ENCODE data around the gene S100A4.

Gene S100A4

DNA sequence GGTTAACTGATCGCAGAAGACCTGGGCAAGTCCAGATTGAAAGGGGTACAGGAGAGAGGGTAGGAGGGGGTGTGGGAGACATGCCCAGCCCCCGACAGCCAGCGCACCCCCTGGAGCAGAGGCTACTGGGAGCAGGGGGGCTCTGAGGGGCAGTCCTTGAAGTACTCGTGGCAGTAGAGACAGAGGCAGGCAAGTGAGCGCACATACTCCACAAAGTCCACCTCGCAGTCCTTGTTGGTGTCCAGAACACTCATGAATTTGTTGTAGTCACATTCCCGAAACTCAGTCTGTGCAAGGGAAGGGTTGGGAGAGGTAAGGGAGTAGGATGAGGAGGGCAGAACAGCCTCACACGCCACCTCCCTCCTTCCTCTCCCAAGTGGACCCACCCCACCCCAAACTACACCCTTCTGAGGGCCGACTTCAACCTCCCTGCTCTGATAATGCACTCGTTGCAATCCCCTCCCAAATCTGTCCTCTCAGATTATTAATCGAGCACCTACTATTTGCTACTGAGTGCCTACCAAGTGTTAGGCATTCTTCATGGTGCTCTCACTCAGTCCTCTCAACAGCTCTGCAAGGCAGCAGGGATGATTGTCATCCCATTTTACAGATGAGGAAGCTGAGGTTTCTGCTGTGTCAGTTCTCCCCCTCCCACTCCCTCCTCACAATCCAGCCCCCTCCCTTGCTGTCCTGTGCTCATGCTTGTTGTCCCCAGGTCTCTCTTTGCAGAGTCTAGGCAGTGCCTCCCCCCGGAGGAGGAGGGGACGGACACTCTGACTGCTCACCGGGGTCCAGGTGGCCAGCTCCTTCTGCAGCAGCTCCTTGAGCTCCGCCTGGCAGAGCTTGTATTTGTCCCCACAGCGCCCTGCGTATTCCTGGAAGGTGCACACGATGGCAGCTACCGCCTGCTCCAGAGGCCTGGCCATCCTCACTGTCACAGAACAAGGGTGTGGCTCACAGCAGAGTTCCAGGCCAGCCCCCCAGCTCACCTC lies 2.2 kb upstream of the S100A4 start:
- DNase-seq (ENCODE audit: low spot score) = no peak

DNA sequence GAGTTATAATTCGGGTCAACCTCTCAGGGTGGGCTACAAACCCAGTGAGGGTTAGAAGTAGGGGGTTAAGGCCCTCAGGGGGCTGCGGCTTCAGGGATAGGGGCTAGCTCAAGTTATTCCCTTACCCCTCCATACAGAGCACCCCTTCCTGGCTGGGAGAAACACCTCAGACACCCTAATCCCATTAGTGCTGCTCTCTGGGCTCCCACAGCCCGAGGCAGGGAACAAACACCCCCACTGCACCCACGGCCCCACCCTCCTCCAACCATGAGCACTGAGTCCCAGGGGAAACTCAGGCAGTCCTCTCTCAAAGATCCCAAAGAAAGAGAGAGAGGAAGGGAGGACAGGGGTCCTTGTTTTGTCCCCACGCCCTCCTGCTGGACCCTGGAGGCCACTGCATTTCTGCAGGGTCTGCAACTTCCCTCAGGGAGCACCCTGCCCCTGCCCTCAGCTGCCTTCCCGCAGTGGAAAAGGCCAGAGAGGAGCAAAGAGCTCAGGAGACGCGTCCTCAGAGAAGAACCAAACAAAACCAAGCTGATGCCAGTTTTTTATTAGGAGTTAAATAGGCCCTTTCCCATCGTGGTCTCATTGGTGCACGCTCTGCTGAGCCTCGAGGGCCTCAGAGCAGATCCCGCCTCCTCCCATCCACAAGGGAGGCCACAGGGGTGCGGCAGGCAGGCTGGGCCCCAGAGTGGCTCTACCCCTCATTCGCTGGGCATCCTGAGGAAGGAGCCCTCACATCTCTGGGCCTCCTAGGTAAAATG lies 1.4 kb upstream of the S100A4 start:
- no peak for DNase-seq (ENCODE audit: low spot score)

DNA sequence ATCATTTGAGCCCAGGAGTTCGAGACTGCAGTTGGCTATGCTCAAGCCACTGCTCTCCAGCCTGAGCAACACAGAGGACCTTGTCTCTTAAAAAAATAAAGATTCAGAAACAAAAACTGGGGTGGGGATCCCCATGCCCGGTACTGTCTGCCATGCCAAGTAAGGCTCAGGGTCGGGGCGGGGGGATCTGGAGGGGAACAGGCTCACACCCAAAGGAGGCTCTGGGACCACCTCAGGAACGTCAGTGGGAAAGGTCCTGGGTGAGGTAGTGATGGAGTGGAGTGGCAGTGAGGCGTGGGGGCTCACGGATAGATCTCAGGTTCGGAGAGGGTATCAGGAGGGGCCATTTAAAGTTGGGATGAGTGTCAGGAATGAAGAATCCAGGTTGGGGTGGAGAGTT lies 765 bp upstream of the S100A4 start:
- DNase-seq (ENCODE audit: low spot score) = no peak

DNA sequence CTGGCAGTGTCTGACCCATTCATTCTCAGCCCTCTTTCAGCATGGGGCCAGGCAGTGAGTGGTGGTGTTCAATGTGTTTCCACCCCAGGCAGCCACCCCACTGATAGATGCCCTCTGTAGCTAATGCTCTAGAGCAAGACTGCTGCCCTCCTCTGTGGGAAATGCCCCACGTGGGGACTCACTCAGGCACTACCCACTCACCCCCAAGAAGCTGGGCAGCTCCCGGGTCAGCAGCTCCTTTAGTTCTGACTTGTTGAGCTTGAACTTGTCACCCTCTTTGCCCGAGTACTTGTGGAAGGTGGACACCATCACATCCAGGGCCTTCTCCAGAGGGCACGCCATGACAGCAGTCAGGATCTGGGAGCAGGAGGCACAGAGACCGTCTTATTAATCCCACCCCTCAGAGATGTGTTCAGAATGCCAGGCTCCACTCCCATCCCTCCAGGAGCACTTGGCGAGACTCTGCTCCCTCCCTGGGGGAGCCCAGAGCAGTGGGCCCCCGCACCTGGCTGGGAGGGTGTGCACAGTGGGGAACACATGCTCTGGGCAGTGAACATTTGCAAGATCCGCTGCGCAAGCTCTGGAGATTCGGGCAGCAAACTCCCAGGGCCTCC lies 1.0 kb downstream of the S100A4 start:
- DNase-seq (ENCODE audit: low spot score) = no peak

DNA sequence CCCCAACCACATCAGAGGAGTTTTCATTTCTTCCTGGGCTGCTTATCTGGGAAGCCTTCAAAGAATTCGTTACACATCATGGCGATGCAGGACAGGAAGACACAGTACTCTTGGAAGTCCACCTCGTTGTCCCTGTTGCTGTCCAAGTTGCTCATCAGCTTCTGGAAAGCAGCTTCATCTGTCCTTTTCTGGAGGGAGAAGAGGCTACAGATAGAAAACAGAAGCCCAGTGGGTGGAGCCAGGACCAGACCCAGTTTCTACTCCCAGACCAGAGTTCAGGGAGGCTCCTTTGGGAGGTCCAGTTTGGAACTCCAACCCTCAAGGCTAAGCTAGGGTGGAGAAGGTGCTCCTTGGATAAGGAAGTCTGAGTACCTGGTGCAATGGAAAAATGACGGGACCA lies 1.9 kb downstream of the S100A4 start:
- no peak for DNase-seq (ENCODE audit: low spot score)

DNA sequence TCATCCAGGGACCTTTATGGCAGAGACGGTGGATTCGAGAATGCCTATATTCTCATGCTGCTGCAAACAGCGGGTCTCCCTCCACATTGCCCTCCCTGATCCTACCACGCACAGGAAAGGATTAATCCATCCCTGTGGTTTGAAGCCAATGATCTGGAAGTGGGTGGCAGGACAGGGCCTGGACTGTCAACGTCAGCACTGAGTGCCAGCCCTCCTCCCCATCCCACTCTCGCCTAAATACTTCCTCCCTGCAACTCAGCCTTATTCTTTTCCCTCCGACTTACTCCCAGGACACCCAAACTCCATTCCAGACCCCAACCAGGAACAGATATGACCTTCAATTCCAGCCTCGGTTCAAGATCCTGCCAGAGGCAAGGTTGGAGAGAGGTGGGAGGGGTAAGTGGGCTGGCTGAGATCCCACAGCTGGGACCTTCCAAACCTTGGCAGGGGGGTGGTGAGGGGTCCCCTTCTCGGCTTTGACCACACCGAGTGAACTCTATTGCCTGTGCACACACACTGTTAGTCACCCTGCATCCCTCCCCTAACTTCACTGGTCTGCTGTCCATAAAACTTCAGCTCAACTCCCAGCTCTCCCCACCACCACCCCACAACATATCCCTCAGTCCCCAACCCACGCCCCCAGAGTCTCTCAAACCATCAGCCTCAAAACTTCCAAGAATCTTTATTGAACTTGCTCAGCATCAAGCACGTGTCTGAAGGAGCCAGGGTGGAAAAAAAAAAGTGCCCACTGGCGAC lies 2.5 kb downstream of the S100A4 start:
- DNase-seq (ENCODE audit: low spot score) = no peak

DNA sequence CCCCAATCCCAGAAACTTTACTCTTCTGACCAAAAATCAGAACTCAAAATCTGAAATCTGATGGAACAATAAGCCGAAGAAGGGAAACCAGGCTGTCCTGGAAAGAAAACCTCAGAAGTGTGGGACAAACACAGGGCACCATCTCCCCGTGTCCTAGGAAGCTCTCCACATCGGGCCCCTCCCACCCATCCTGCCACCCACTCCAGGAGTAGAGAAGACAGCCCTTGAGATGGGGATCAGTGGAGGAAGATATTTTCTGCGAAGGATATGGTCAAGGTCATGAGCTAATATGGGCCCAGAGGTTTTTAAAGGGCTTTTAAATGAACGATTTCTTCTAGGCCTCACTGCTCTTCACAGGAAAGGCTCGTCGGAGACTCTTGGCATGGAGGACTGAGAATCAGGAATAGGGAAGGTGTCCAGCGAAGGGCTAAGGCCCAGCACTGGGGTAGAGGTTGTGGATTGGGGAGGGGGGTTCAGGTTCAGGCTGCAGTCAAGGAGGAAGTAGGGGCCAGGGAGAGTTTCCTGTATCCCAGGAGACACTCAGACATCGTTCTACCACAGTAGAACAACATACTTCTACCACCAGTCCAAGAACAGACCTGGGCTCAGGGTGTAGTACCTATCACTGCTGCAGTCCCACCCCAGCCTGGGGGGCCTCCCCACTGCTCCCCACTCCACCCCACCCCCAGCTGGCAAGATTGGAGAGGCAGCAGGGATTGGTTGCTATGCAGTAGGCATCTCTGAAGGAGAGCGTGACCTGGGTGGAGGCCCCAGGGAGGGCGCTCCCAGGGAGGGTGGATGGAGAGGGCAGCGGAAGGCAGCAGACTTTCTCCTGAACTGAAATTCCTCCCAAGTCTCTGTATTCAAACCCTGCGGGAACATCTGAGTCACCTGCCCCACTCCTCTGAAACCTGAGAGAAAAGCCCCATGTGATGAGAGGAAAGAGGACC lies 3.7 kb downstream of the S100A4 start:
- DNase-seq (ENCODE audit: low spot score) = no peak

DNA sequence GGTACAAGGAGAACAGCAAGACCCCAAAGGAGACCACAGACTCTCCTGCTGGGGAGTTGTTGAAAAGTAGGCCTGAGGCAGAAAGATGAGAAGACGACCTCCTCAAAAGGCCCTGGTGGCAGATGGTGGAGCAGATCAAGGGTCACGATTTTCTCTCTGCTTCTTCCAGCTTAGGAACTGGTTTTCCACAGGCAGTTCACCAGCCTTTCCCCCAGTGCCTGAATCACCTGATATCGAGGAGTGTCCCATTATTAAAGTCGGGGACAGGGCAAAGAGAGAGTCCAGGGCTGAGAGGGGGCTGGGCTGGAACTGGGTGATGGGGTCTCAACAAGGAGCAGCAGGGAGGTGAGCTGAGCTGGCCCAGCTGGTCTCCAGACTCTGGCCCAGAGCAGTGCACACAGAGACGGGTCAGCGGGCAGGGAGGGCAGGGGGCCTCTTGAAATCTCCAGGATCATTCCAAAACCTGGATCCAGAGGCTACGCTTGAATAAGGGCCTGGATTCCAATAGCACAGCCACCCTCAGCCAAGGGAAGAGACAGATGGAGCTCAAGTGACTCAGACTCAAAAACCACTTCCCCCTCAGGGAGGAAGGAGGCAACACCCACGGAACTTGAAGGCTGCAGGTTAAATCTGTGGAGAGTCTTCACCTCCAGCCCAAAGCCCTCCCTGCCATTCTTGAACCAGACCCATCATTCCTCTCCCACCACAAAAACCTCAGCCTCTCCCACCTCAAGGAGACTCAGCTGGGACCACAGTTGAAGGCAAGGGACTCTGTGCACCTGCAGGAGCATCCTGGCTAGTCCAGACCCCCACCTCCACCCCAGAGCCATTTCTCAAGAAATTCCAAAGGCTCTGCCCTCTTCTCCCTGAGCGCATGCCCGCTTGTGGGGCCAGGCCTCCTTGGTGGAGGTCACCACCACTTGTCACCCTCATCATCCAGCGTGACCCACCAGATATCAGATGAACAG lies 4.9 kb downstream of the S100A4 start, which contains the start of gene S100A5:
Gene S100A5 (minus strand): TSS at position 541 of the 968 bp plus-strand sequence. CDS start 743 bp downstream, outside the sequence.
- no peak for DNase-seq (ENCODE audit: low spot score)

DNA sequence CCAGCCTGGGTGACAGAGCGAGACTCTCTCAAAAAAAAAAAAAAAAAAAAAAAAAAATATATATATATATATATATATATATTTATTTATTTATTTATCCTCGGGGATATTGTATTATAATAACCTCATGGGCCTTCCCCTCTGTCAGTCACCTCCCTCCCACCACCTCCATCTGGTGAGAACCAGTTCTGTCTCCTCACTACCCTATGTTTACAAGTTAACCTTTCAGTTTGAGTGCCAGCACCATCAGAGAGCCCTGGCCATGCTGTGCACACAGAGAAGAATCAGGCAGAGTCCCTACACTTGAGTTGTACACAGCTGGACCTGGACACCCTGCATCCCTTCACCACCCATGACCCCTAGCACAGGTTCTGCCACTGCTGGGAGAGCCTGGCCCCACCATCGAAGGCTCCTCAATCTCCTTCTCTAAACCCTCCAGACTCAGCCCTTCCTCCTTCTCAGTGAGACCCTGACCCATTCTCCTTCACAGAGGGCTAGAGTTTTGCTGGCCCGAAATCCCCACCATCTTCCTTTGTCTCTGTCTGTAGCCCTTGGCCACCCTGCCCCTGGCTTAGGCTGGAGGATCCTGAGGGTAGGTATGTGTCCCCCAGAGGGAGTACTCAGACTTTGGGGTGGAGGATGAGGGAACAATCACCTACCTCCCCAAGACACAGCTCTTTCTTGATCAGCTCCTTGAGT lies 6.1 kb downstream of the S100A4 start:
- no peak for DNase-seq (ENCODE audit: low spot score)

DNA sequence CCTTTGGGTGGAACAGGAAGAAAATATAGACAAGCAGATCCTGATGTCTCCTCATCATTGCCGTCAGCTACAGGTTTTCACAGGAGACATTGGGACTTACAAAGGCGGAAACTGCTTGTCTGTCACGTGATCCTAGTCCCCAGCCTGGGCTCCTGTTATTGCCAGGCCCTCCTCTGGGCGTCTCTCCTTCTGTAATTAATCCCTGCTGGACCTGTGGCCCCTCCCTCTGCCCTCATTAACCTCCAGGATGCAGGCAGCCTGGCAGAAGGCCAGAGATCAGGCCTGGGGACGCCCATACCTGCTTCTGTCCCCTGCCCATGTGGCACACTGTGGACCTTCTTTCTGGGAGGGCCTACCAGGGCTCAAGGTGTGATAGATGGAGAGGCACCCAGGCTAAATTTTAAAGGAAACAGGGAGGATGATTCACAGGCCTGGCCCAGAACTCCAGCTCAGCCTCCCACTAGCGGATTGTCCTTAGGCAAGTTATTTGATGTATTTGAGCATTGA lies 7.2 kb downstream of the S100A4 start:
- DNase-seq (ENCODE audit: low spot score) = no peak

DNA sequence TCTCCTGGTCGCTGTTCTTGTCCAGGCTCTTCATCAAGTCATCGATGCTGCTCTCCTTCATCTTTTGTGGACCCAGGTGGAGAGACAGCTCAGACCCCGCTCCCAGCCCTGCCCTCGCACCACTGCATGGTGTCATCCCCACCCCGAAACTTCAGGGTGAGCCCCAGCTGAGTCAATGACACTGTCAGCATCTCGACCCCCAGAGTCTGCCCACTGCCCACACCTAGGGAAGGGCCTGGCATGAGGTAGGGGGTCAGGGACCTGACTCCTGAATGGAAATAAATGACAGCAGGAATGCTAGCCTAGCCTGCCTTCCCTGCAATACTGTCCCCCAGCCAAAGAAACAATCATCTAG lies 8.3 kb downstream of the S100A4 start:
- no peak for DNase-seq (ENCODE audit: low spot score)

DNA sequence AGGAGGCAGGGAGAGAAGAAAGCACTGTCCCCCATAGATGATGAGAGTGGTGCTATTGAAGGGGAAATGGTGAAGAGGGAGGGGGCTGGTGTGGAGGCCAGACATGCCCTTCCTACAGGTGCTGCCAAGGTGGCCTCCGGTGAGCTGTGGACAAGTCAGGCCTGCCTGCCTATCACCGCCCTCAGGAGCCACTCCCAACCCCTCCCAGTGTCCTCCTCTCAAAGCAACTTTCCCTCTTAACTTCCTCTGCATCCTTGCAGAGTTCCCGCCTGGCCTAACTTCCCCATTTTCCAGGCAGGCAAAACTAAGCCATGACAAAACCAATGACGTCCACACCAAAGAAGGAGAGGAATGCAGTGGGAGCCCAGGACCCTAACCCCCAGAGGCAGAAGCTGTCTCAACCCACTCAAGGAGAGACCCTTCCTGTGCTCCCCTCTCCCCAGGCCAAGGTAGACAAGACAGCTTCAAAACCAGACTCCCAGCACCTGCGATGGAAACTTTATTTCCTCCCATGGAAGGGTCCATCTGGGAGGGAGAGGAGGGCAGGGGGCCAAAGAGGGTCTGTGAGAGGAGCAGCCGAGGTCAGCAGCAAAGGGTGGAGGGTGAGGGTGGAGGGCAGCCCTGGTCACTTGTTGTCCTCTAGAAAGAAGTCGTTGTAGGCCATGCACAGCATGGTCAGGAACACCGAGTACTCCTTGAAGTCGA lies 8.8 kb downstream of the S100A4 start:
- no peak for DNase-seq (ENCODE audit: low spot score)

DNA sequence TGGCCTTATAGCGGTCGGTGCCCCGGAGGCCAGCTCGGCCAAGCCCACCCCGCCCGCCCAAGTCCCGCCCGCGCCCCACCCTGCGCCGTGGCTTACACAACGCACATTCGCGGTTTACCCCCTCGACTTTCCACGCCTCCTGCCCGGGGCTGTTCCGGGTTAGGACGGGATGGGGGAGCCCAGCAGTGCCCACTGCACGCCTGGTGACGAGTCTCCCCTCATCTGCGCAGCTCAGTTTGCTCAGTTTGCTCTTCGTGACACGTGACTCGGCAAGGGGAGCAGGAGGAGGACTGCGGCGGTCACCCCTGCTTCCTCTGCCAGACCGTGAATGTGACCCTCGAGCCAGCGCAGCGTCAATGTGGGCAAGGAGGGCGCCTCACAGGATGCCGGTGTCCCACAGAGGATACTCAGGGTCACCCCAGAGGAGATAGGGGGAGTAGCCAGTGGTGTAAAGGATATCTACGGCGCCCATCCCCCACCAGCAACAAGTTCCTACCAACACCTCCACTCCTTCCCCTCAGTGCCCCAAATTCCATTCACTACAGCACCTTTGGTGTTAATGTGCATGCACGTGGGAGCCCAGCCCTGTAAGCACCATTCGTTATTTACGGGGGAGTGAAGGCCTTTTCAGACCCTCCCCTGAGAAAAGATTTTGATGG lies 9.5 kb downstream of the S100A4 start:
- peak; percentile 78 for DNase-seq (ENCODE audit: low spot score)

DNA sequence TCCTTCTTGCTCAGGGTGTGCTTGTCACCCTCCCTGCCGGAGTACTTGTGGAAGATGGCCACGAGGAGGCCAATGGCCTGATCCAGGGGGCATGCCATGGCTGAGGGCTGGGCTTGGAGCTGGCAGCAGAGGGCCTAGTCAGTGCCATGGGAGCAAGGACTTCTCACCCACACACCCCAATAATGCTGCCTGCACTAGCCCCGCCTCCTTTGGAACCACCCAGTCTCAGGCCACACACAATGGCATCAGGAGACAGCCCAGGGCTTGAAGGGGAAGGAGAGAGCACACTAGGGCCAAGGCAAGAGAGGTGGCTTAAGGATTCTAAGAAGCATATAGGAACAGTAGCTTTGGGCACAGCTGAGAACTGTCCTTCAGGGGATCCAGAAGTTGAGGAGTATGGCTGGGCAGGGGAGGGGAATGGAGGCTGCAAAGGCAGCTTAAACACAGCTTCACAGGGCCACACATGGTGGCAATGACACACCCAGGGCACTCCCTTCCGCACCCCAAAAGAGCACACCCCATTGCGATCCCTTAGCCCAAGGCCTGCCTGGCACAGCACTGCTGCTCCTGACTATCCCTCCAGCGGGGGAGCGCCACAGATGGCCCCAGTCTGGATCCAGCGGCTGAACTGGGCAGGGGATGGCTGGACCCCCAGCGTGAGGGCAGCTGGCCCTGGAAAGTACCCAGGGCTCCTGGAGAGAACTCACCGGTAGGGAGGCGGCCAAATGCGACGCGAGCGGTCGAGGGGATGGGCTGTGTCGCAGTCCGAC lies 10.2 kb downstream of the S100A4 start, which contains the start of gene S100A6:
Gene S100A6 (minus strand): TSS at position 750 of the 770 bp plus-strand sequence. CDS start 652 bp downstream, at position 98.
- no peak for DNase-seq (ENCODE audit: low spot score)

DNA sequence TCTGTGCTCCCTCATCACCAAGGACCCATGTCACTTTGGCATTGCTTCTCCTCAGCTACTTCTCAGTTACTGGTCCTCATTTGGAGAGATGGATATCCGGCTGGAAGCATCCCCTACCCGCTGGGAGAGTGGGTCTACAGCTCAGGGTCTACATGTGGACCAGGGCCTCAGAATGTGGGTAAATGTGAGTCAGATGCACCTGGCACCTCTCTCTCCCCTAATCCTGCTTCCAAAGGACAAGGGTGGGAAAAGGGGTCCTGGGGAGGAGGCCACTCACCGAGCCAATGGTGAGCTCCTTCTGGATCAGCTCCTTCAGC lies 10.7 kb downstream of the S100A4 start:
- DNase-seq (ENCODE audit: low spot score) = no peak

DNA sequence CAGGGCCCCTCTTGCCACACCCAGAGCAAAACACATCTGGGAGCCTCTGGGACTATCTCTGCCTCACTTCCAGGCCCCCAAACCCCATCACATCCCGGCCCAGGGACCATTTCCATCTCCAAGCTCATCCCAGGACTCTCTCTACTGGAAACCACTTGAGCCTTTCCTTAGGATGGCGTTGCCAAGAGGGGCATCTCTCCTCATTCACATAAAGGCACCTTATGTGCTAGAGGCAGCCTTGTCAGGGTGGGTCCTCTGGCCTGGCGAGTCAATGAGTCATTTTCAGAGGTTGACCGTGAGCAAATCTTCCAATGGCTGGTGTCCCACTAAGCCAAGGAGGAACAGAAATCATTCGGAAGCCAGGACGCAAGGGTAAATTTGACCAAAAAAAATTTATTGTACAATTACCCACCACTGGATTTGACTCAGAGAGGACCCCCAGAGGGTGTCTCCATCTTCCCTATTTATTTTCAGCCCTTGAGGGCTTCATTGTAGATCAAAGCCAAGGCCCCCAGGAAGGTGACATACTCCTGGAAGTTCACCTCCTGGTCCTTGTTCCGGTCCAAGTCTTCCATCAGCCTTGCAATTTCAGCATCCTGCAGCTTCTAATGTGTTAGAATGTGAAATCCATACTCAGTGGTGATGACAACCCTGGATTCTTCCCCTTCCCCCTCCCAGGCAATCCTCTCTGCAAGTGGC lies 11.2 kb downstream of the S100A4 start:
- no peak for DNase-seq (ENCODE audit: low spot score)

Data from COLO829 (cell line).